ENCODE data around the gene RAB40B.

DNA sequence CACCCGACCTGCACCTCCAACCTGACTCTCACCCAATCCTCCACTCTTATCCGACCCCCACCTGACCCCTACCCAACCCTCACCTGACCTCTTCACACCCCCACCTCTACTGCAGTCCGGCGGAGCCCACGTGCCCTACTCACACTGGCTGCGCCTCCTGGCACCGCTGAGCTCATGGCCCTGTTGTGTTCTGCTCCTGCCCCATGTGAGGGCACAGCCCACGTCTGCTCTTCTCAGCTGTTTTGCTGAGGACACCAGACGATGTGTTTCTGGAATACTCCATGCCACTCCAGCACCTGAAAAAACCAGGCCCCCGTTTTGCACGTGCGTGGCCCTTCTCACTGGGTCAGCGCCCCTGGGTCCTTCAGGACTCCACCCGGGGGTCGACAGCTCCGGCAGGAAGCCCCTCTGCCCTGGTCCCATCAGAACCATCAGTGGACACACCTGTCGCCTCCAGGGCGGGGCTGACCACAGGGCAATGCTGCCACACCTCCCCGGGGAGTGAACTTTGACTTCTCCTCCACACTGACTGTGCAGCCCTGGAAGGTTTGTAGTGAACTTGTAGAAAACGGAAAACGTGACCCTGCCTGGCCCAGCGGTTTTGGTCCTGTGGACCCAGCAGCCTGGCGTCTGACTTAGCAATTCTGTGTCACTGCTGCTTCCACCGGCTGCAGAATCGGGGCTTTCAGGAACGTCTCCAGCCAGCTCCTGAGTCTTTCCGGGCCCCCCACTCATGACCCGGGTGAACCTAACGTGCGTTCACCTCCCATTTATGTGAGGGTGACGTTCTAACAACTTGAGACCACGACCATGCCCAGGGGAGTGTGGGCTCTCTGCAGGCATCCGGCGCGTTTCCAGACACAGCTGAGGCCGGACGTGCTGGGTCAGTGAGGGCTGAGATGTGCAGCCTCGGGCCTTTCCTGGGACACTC is 5.7 kb upstream of the RAB40B start:
- TF ChIP-seq POLR2A (IDR thresholded peaks at IDR 0.05; ENCODE audit: low read depth, low read length) = no peak
- no peak for TF ChIP-seq POU2F2 (IDR thresholded peaks at IDR 0.05; ENCODE audit: low read depth, low read length)
- TF ChIP-seq TAF1 (IDR thresholded peaks at IDR 0.05; ENCODE audit: low read depth, low read length) = no peak

Measured in GM12891 (cell line).